Panc1 (cell line): Measurements from ENCODE around the gene GNAT2. TPM values are rescaled to one million over a fixed set of nuclear protein-coding genes. Genes with fewer than 3 reads are reported as not detected.

Experiments used
- ATAC-seq: fragments of 200-7000 bp; cut with Tn5 transposase; 2 replicates; pipeline ENCODE4 v1.9.1; 2020; ENCODE audit warnings: mild to moderate bottlenecking, moderate library complexity
- BruUV-seq: library from RNA; stranded (reverse); fragments of 400-500 nt; replicated peaks from 2 replicates; lab custom pipeline; 2021; lab: Mats Ljungman, UMichigan
- CTCF ChIA-PET: fragments of 300-600 bp; sonication (Branson Sonifier 250); formaldehyde crosslinking; loops from one replicate; lab custom pipeline; 2022; ENCODE audit warnings: antibody characterized with exemption; lab: Charles Lee
- POLR2A ChIA-PET: fragments of 300-600 bp; sonication (Branson Sonifier 250); formaldehyde crosslinking; loops from one replicate; lab custom pipeline; 2022; ENCODE audit warnings: antibody characterized with exemption; lab: Charles Lee
- DNase-seq: peaks from one replicate; pipeline ENCODE4 v3.0.0-alpha.2; 2010; ENCODE audit warnings: low read depth, low spot score
- H3K27ac ChIP-seq: 2 replicates; pipeline ENCODE4 v1.5.1; 2011; ENCODE audit warnings: mild to moderate bottlenecking, low read length, inconsistent platforms
- H3K27me3 ChIP-seq: fragments of 200-500 bp; sonication (Bioruptor generic); 2 replicates; pipeline ENCODE4 v1.6.0; 2014; ENCODE audit warnings: low read length, inconsistent platforms; ENCODE audit not compliant: control insufficient read depth, insufficient read depth
- H3K36me3 ChIP-seq: fragments of 200-500 bp; sonication (Bioruptor generic); 2 replicates; pipeline ENCODE4 v1.5.1; 2014; ENCODE audit warnings: inconsistent platforms, mild to moderate bottlenecking, low read length, moderate library complexity; ENCODE audit not compliant: control insufficient read depth, insufficient read depth
- H3K4me1 ChIP-seq: 2 replicates; pipeline ENCODE4 v1.5.1; 2011; ENCODE audit warnings: inconsistent platforms, mild to moderate bottlenecking, low read length, moderate library complexity; ENCODE audit not compliant: control insufficient read depth, insufficient read depth
- H3K4me3 ChIP-seq, 2 experiments: 2 replicates each; pipeline ENCODE4 v1.5.1; 2011 to 2012; ENCODE audit warnings: low read depth in 2 of 2, low read length in 2 of 2, mild to moderate bottlenecking in 2 of 2, inconsistent platforms in 1 of 2, moderate library complexity in 1 of 2
- H3K9me3 ChIP-seq: fragments of 200-500 bp; sonication (Bioruptor generic); 2 replicates; pipeline ENCODE4 v1.5.1; 2014; ENCODE audit warnings: low read depth, mild to moderate bottlenecking, inconsistent platforms, low read length, moderate library complexity; ENCODE audit not compliant: control insufficient read depth, insufficient read depth
- CTCF ChIP-seq: fragments of 450-650 bp; IDR thresholded peaks from 2 replicates; pipeline ENCODE4 v1.5.1; 2017; ENCODE audit warnings: mild to moderate bottlenecking
- POLR2AphosphoS5 ChIP-seq: IDR thresholded peaks from 2 replicates; pipeline ENCODE4 v1.6.1; 2012; ENCODE audit warnings: mild to moderate bottlenecking, low read depth, low read length, moderate library complexity
- REST ChIP-seq, 2 experiments: IDR thresholded peaks; 2 replicates each; pipeline ENCODE4 v1.6.1; 2011 to 2012; ENCODE audit warnings: low read depth in 2 of 2, control low read depth in 1 of 2, low read length in 1 of 2, mild to moderate bottlenecking in 1 of 2, moderate library complexity in 1 of 2; ENCODE audit not compliant: insufficient read depth in 1 of 2
- SIN3A ChIP-seq: IDR thresholded peaks from 2 replicates; pipeline ENCODE4 v1.6.1; 2012; ENCODE audit warnings: low read depth, mild to moderate bottlenecking, low read length, moderate library complexity, borderline replicate concordance; ENCODE audit not compliant: insufficient read depth
- TCF7L2 ChIP-seq: IDR thresholded peaks from 2 replicates; pipeline ENCODE4 v1.6.1; 2011; ENCODE audit warnings: mild to moderate bottlenecking, low read depth, low read length, inconsistent platforms
- in situ Hi-C: cut with HindIII; loops from 2 replicates; pipeline ENCODE4 v1.10.0; 2016; ENCODE audit warnings: low sequenced_read_pairs, low pct_unique_long_range_greater_than_20kb
- intact Hi-C: fragments of 100-400 bp; cut with micrococcal nuclease; formaldehyde crosslinking; loops from one replicate; pipeline ENCODE4 v1.10.0; 2022; ENCODE audit not compliant: unreplicated experiment
- total RNA-seq: library from RNA; stranded (reverse); gene quantifications from one replicate; pipeline ENCODE4 v1.2.1, GENCODE V29; 2021; ENCODE audit not compliant: unreplicated experiment

GNAT2 gene
- total RNA-seq, 1 experiment from 2014 or later: 0.44 TPM

GRCh38 chr1:109613361-109614147, 5.9 kb downstream of the GNAT2 start:
- intact Hi-C loops: no loop called here
- BruUV-seq: no TSS peak
- Histone ChIP-seq H3K27me3 (no peaks in the 10 kb centered on the region), H3K36me3 (no peaks in the 10 kb centered on the region), H3K9me3 (no peaks in the 10 kb centered on the region), H3K4me3 (no peak overlapping the region), H3K4me1 (no peaks in the 10 kb centered on the region; the same call in 1 of the 2 replicates), H3K27ac (no peak overlapping the region)
- ATAC-seq (no peak), DNase-seq (no peak)
- no peak for TF ChIP-seq TCF7L2
- in situ Hi-C loops: no loop called here
- ChIA-PET POLR2A (no interaction called here), CTCF (no interaction called here)

- Histone ChIP-seq H3K4me1 (no peaks in the 10 kb centered on the region), H3K27me3 (no peaks in the 10 kb centered on the region), H3K36me3 (no peaks in the 10 kb centered on the region), H3K9me3 (no peaks in the 10 kb centered on the region), H3K27ac (no peak overlapping the region), H3K4me3 (no peak overlapping the region)
- no peak for DNase-seq
- intact Hi-C loops: no loop called here
- in situ Hi-C loops: no loop called here
- TF ChIP-seq POLR2AphosphoS5 (no peak), TCF7L2 (no peak), REST (IDR thresholded peaks at IDR 0.05; ENCODE audit: insufficient read depth in 1 of 2, low read depth in 2 of 2, low read length in 1 of 2) (no peak), CTCF (no peak), SIN3A (no peak)
- POLR2A ChIA-PET: interaction anchor here (0.6 kb wide), 1 partner anchor 62 kb away, joined by 6 read pairs; no protein-coding TSS in a partner anchor
- BruUV-seq: no TSS peak
- no peak for ATAC-seq
- CTCF ChIA-PET: interaction anchor here (0.9 kb wide), 1 partner anchor 19 kb away, joined by 3 read pairs; no protein-coding TSS in a partner anchor
These were observed 8.0 kb downstream of the GNAT2 start for GRCh38 chr1:109611308-109611990.
